Central memory CD8-positive, alpha-beta T cell (primary cell): ENCODE data around the gene SHANK2.
"Not testable (repeated sequence)": the region's sequence is repeated elsewhere in the genome, so short reads cannot be mapped to it uniquely, and the experiment has no call there.

Experiments used
- ATAC-seq: fragments of 150-1000 bp; cut with Tn5 transposase; replicated peaks from 2 replicates; pipeline ENCODE4 v1.10.0; 2022; ENCODE audit warnings: mild to moderate bottlenecking, moderate FRiP score, moderate number of reproducible peaks; ENCODE audit not compliant: poor library complexity, severe bottlenecking; ENCODE audit errors: extremely low read depth
- DNase-seq, 2 donors: peaks; one replicate each; pipeline ENCODE4 v3.0.0; 2021; ENCODE audit warnings: low spot score in 2 of 2
- H3K27ac Mint-ChIP-seq: one replicate; pipeline ENCODE4 v1.8.0; 2022; ENCODE audit warnings: low read depth, mild to moderate bottlenecking, moderate library complexity, mixed read lengths
- H3K27me3 Mint-ChIP-seq: one replicate; pipeline ENCODE4 v1.8.0; 2022; ENCODE audit warnings: mixed read lengths
- H3K36me3 Mint-ChIP-seq: one replicate; pipeline ENCODE4 v1.8.0; 2022; ENCODE audit warnings: mild to moderate bottlenecking, moderate library complexity, mixed read lengths; ENCODE audit not compliant: insufficient read depth
- H3K4me1 Mint-ChIP-seq: one replicate; pipeline ENCODE4 v1.8.0; 2022; ENCODE audit warnings: mixed read lengths
- H3K4me3 Mint-ChIP-seq: one replicate; pipeline ENCODE4 v1.8.0; 2022; ENCODE audit warnings: mild to moderate bottlenecking, moderate library complexity, mixed read lengths
- H3K9me3 Mint-ChIP-seq: one replicate; pipeline ENCODE4 v1.8.0; 2022; ENCODE audit warnings: mixed read lengths

Gene SHANK2

GRCh38 chr11:71236836-71237475 is 15.4 kb downstream of the SHANK2 start:
- no peak overlapping the region for H3K4me3 Mint-ChIP-seq
- H3K27ac Mint-ChIP-seq: no peak overlapping the region
- DNase-seq (no peak), ATAC-seq (no peak)
- no peaks in the 10 kb centered on the region for H3K36me3 Mint-ChIP-seq
- H3K4me1 Mint-ChIP-seq: no peaks in the 10 kb centered on the region
- H3K27me3 Mint-ChIP-seq: peaks cover 18% of the 10 kb centered on the region
- H3K9me3 Mint-ChIP-seq: no peaks in the 10 kb centered on the region

- no peaks in the 10 kb centered on the region for H3K4me1 Mint-ChIP-seq
- DNase-seq (no peak), ATAC-seq (no peak)
- no peaks in the 10 kb centered on the region for H3K9me3 Mint-ChIP-seq
- no peak overlapping the region for H3K4me3 Mint-ChIP-seq
- H3K27me3 Mint-ChIP-seq: peaks cover 5% of the 10 kb centered on the region
- H3K36me3 Mint-ChIP-seq: no peaks in the 10 kb centered on the region
- no peak overlapping the region for H3K27ac Mint-ChIP-seq
Observed at GRCh38 chr11:71235719-71236118, 16.7 kb downstream of the SHANK2 start.

GRCh38 chr11:71233896-71234852 is 18.2 kb downstream of the SHANK2 start:
- not testable (repeated sequence) for H3K4me1 Mint-ChIP-seq, H3K4me3 Mint-ChIP-seq, H3K27me3 Mint-ChIP-seq, DNase-seq, H3K27ac Mint-ChIP-seq, ATAC-seq, H3K36me3 Mint-ChIP-seq, H3K9me3 Mint-ChIP-seq

- DNase-seq (no peak), ATAC-seq (no peak)
- Mint-ChIP-seq H3K4me1 (no peaks in the 10 kb centered on the region), H3K4me3 (no peak overlapping the region), H3K27ac (no peak overlapping the region), H3K36me3 (no peaks in the 10 kb centered on the region), H3K27me3 (peaks cover 9% of the 10 kb centered on the region), H3K9me3 (peaks cover 7% of the 10 kb centered on the region)
Observed at GRCh38 chr11:71232364-71232763, 20.0 kb downstream of the SHANK2 start.

GRCh38 chr11:71228961-71229360 is 23.4 kb downstream of the SHANK2 start:
- Mint-ChIP-seq H3K27me3 (peaks cover 14% of the 10 kb centered on the region), H3K9me3 (peaks cover 19% of the 10 kb centered on the region), H3K4me1 (no peaks in the 10 kb centered on the region), H3K36me3 (no peaks in the 10 kb centered on the region), H3K27ac (no peak overlapping the region), H3K4me3 (no peak overlapping the region)
- no peak for ATAC-seq
- DNase-seq: no peak

GRCh38 chr11:71227058-71227659 is 25.2 kb downstream of the SHANK2 start:
- H3K27me3 Mint-ChIP-seq: peaks cover 26% of the 10 kb centered on the region
- no peak for DNase-seq
- no peak overlapping the region for H3K27ac Mint-ChIP-seq
- H3K36me3 Mint-ChIP-seq: no peaks in the 10 kb centered on the region
- no peak overlapping the region for H3K4me3 Mint-ChIP-seq
- no peak for ATAC-seq
- peaks cover 19% of the 10 kb centered on the region for H3K9me3 Mint-ChIP-seq
- no peaks in the 10 kb centered on the region for H3K4me1 Mint-ChIP-seq

- peaks cover 35% of the 10 kb centered on the region for H3K27me3 Mint-ChIP-seq
- no peaks in the 10 kb centered on the region for H3K36me3 Mint-ChIP-seq
- H3K9me3 Mint-ChIP-seq: peaks cover 19% of the 10 kb centered on the region
- ATAC-seq: no peak
- no peaks in the 10 kb centered on the region for H3K4me1 Mint-ChIP-seq
- no peak overlapping the region for H3K4me3 Mint-ChIP-seq
- no peak for DNase-seq
- H3K27ac Mint-ChIP-seq: no peak overlapping the region
Observed at GRCh38 chr11:71223671-71224660, 28.4 kb downstream of the SHANK2 start.

- H3K4me3 Mint-ChIP-seq: no peak overlapping the region
- H3K36me3 Mint-ChIP-seq: no peaks in the 10 kb centered on the region
- H3K4me1 Mint-ChIP-seq: no peaks in the 10 kb centered on the region
- peaks cover 19% of the 10 kb centered on the region for H3K9me3 Mint-ChIP-seq
- no peak for DNase-seq
- no peak overlapping the region for H3K27ac Mint-ChIP-seq
- peaks cover 37% of the 10 kb centered on the region for H3K27me3 Mint-ChIP-seq
- no peak for ATAC-seq
Observed at GRCh38 chr11:71223081-71223405, 29.3 kb downstream of the SHANK2 start.

- Mint-ChIP-seq H3K4me3 (no peak overlapping the region), H3K27me3 (peaks cover 31% of the 10 kb centered on the region)
Observed at GRCh38 chr11:71222318-71223080, 29.9 kb downstream of the SHANK2 start.

GRCh38 chr11:71221821-71222220 is 30.6 kb downstream of the SHANK2 start:
- Mint-ChIP-seq H3K36me3 (no peaks in the 10 kb centered on the region), H3K27me3 (peaks cover 26% of the 10 kb centered on the region), H3K27ac (no peak overlapping the region), H3K4me3 (no peak overlapping the region), H3K9me3 (peaks cover 7% of the 10 kb centered on the region), H3K4me1 (no peaks in the 10 kb centered on the region)
- no peak for ATAC-seq
- DNase-seq: no peak

More at GRCh38 chr11:71222318-71223080, 29.9 kb downstream of the SHANK2 start:
- Mint-ChIP-seq H3K9me3 (peaks cover 13% of the 10 kb centered on the region), H3K27ac (no peak overlapping the region), H3K36me3 (no peaks in the 10 kb centered on the region), H3K4me1 (no peaks in the 10 kb centered on the region)
- no peak for ATAC-seq
- no peak for DNase-seq

- Mint-ChIP-seq H3K36me3 (no peaks in the 10 kb centered on the region), H3K4me3 (no peak overlapping the region), H3K4me1 (no peaks in the 10 kb centered on the region), H3K9me3 (peaks cover 4% of the 10 kb centered on the region), H3K27ac (no peak overlapping the region), H3K27me3 (peaks cover 32% of the 10 kb centered on the region)
- ATAC-seq (no peak), DNase-seq (no peak)
Observed at GRCh38 chr11:71221201-71221600, 31.2 kb downstream of the SHANK2 start.
